Fibroblast of pulmonary artery (primary cell): ENCODE data around the gene ZC3H15.
"Not testable (repeated sequence)": the region's sequence is repeated elsewhere in the genome, so short reads cannot be mapped to it uniquely, and the experiment has no call there.

ENCODE experiments used
- DNase-seq: peaks from one replicate; pipeline ENCODE4 v3.0.0-alpha.2; 2010; ENCODE audit warnings: low read depth
- H3K4me3 ChIP-seq: replicated peaks from 2 replicates; pipeline ENCODE4 v1.5.1; 2011; ENCODE audit warnings: low read depth, mild to moderate bottlenecking, control low read depth, low read length, moderate library complexity
- CTCF ChIP-seq: IDR thresholded peaks from 2 replicates; pipeline ENCODE4 v1.5.1; 2011; ENCODE audit warnings: mild to moderate bottlenecking, control low read depth, low read length, inconsistent platforms; ENCODE audit errors: missing control alignments

ZC3H15 gene

GRCh38 chr2:186455613-186456012 lies 30.4 kb upstream of the ZC3H15 start:
- no peak for TF ChIP-seq CTCF

DNA sequence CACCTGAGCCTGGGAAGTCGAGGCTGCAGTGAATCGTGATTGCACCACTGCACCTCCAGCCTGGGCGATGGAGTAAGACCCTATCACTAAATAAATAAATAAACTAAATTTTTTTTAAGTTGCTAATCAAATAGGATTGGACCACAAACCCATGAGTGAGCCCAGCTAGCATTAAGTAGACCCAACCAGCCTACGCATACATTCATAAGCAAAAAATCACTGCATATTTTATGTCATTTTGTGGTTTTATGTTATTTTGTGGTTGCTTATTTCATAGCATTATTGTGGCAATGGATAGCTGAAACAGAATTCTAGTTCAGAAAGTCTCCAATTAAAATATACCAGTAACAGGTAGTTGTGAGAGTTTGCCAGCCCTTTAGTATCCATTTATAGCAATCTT lies 29.1 kb upstream of the ZC3H15 start:
- H3K4me3 ChIP-seq = no peak overlapping the region
- no peak for TF ChIP-seq CTCF
- peak; percentile 50 for DNase-seq

More at GRCh38 chr2:186455613-186456012, 30.4 kb upstream of the ZC3H15 start:
- no peak overlapping the region for H3K4me3 ChIP-seq
- no peak for DNase-seq

- no peak for DNase-seq
- no peak overlapping the region for H3K4me3 ChIP-seq
- TF ChIP-seq CTCF = no peak
Measured at GRCh38 chr2:186457908-186458307, 28.2 kb upstream of the ZC3H15 start.

DNA sequence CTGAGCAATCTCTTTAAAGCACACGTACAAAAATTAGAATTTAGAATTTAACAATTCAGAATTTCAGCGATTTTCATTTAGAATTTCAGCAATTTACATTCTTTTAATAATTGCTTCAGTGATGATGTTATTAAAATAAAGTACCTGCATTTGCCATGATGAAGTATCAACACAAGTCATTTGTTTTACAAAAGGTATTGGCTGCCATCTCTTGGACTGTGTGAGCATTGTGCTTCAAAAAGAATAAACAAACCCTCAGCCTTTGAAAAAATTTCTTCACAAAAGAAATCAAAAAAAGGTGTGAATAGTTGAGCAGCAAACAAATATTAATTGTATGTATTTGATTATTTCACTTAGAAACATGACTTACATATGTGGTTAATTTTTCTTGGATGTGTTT lies 27.1 kb upstream of the ZC3H15 start:
- DNase-seq = peak; percentile 58
- H3K4me3 ChIP-seq = no peak overlapping the region
- peak; percentile 50 for TF ChIP-seq CTCF

GRCh38 chr2:186460465-186460864 lies 25.6 kb upstream of the ZC3H15 start:
- peak; percentile 45 for TF ChIP-seq CTCF
- no peak overlapping the region for H3K4me3 ChIP-seq
- DNase-seq = peak; percentile 50

DNA sequence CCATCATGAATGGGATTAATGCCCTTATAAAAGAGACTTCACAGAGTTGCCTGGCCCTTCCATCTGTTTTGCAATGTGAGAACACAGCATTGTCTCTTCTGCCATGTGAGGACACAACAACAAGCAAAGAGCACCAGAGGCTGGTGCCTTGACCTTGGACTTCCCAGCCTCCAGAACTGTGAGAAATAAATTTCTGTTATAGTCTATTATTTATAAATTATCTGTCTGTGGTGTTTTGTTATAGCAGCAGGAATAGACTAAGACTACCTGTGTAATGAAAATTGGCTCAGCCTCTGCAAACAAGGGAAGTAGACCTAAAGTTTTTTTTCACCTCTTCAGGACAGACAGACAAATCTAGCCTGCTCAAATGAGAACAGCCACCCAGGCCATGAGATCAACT lies 19.3 kb upstream of the ZC3H15 start:
- DNase-seq = no peak
- TF ChIP-seq CTCF = no peak
- H3K4me3 ChIP-seq = no peak overlapping the region

GRCh38 chr2:186467421-186467820 lies 18.6 kb upstream of the ZC3H15 start:
- no peak overlapping the region for H3K4me3 ChIP-seq
- DNase-seq = no peak
- no peak for TF ChIP-seq CTCF

DNA sequence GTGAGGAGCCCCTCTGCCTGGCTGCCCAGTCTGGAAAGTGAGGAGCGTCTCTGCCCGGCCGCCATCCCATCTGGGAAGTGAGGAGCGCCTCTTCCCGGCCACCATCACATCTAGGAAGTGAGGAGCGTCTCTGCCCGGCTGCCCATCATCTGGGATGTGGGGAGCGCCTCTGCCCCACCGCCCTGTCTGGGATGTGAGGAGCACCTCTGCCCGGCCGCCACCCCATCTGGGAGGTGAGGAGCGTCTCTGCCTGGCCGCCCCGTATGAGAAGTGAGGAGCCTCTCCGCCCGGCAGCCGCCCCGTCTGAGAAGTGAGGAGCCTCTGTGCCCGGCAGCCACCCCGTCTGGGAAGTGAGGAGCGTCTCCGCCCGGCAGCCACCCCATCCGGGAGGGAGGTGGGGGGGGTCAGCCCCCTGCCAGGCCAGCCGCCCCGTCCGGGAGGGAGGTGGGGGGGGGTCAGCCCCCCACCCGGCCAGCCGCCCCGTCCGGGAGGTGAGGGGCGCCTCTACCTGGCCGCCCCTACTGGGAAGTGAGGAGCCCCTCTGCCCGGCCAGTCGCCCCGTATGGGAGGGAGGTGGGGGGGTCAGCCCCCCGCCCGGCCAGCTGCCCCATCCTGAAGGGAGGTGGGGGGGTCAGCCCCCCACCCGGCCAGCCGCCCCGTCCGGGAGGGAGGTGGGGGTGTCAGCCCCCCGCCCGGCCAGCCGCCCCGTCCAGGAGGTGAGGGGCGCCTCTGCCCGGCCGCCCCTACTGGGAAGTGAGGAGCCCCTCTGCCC lies 13.2 kb upstream of the ZC3H15 start:
- H3K4me3 ChIP-seq, DNase-seq: not testable (repeated sequence)

DNA sequence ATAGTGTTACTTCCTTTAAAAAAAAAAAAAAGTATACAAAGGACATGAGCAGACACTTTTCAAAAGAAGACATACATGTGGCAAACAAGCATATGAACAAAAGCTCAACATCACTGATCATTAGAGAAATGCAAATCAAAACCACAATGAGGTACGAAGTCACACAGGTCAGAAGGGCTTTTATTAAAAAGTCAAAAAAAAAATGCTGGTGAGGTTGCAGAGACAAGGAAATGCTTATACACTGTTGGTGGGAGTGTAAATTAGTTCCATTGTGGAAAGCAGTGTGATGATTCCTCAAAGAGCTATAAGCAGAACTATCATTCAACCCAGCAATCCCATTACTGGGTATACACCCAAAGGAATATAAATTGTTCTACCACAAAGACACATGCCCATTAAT lies 11.8 kb upstream of the ZC3H15 start:
- not testable (repeated sequence) for H3K4me3 ChIP-seq, DNase-seq
